ENCODE measurements around the gene SLC39A11. TPM values are rescaled to one million over a fixed set of nuclear protein-coding genes. Genes with fewer than 3 reads are reported as not detected.

Gene SLC39A11
- polyA plus RNA-seq, 3 donors, result 16.6 to 27.9 (median 26.6) TPM

DNA sequence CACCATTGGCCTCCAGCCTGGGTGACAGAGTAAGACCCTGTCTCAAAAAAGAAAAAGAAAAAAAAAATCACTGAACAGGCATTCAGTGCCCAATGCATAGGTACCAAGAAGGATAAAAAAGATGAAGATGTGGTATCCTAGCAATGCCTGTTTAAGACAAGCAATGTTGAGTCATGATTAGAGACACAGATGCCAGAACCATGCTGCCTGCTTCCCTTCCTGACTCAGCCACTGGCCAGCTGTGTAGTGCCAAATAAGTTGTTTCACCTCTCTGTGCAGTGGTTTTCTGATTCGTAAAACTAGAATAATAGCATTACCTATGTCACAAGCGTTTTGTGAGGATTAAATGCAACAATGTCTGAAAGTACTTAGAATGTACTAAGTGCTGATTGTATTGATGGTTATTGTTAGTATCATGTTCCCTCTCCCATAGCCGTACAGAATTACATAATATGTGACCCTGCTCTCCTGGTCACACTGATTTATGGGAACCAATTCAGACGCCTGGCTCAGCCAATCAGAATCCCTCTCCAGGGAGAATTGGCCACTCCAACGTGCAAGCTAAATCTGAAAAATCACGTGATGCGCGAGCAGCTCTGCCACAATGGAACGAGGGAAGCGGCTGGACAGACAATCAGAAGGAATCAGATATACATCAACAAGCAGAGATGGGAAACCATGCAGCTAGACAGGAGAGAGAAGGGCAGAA is 241.9 kb downstream of the SLC39A11 start:
- H3K27ac ChIP-seq (ENCODE audit: low read depth in 1 of 2, low read length in 2 of 2), result no peak overlapping the region
- no peaks in the 10 kb centered on the region for H3K27me3 ChIP-seq (ENCODE audit: control insufficient read depth in 2 of 2, insufficient read depth in 2 of 2, low read length in 2 of 2)
- H3K79me2 ChIP-seq (ENCODE audit: insufficient read depth, low read length), result peaks cover 5% of the 10 kb centered on the region
- H3K36me3 ChIP-seq (replicated peaks in 1 of 2; ENCODE audit: control insufficient read depth in 1 of 2, insufficient read depth in 2 of 2, low read length in 2 of 2), result peaks cover 20 to 54% of the 10 kb centered on the region in 2 donors
- no peaks in the 10 kb centered on the region for H4K20me1 ChIP-seq (ENCODE audit: insufficient read depth, low read length)
- no peak overlapping the region for H3K4me3 ChIP-seq (replicated peaks in 1 of 3; ENCODE audit: low read depth in 2 of 3, low read length in 3 of 3)
- no peak overlapping the region for H2AFZ ChIP-seq (ENCODE audit: insufficient read depth, low read depth, low read length, poor library complexity, severe bottlenecking)
- no peak for DNase-seq
- no peak overlapping the region for H3K9ac ChIP-seq (ENCODE audit: insufficient read depth, low read length, poor library complexity, severe bottlenecking)
- no peaks in the 10 kb centered on the region for H3K4me1 Mint-ChIP-seq
- no peaks in the 10 kb centered on the region for H3K27me3 Mint-ChIP-seq (ENCODE audit: low read depth in 3 of 3)
- peaks cover 0 to 1% (median 0%) of the 10 kb centered on the region in 7 donors for H3K9me3 Mint-ChIP-seq
- peaks cover 37% of the 10 kb centered on the region in 2 donors for H3K36me3 Mint-ChIP-seq
- no peak overlapping the region for H3K4me2 ChIP-seq (replicated peaks; ENCODE audit: extremely low read depth, low read length, poor library complexity, severe bottlenecking)
- no peaks in the 10 kb centered on the region for H3K9me3 ChIP-seq (replicated peaks in 1 of 2; ENCODE audit: control insufficient read depth in 1 of 2, insufficient read depth in 1 of 2, low read length in 2 of 2)
- H3K4me3 Mint-ChIP-seq, result no peak overlapping the region
- WGBS (ENCODE audit: insufficient coverage), result 95% methylated on average over 2 of the region's 10 CpGs
- H3K4me1 ChIP-seq (ENCODE audit: control insufficient read depth in 1 of 2, insufficient read depth in 2 of 2, low read length in 2 of 2), result no peaks in the 10 kb centered on the region
- intact Hi-C loops (cut with micrococcal nuclease), result no loop called here
- TF ChIP-seq CTCF (IDR thresholded peaks at IDR 0.05), result no peak
- no peak overlapping the region for H3K27ac Mint-ChIP-seq

- no peaks in the 10 kb centered on the region for H3K4me1 Mint-ChIP-seq
- Histone ChIP-seq H3K9ac (ENCODE audit: insufficient read depth, low read length, poor library complexity, severe bottlenecking) (no peak overlapping the region), H3K4me2 (replicated peaks; ENCODE audit: extremely low read depth, low read length, poor library complexity, severe bottlenecking) (no peak overlapping the region), H3K27me3 (ENCODE audit: control insufficient read depth in 2 of 2, insufficient read depth in 2 of 2, low read length in 2 of 2) (no peaks in the 10 kb centered on the region), H2AFZ (ENCODE audit: insufficient read depth, low read depth, low read length, poor library complexity, severe bottlenecking) (no peak overlapping the region), H3K4me1 (ENCODE audit: control insufficient read depth in 1 of 2, insufficient read depth in 2 of 2, low read length in 2 of 2) (no peaks in the 10 kb centered on the region), H3K79me2 (ENCODE audit: insufficient read depth, low read length) (peaks cover 4% of the 10 kb centered on the region), H3K36me3 (replicated peaks in 1 of 2; ENCODE audit: control insufficient read depth in 1 of 2, insufficient read depth in 2 of 2, low read length in 2 of 2) (peaks cover 45 to 87% of the 10 kb centered on the region in 2 donors), H3K9me3 (replicated peaks in 1 of 2; ENCODE audit: control insufficient read depth in 1 of 2, insufficient read depth in 1 of 2, low read length in 2 of 2) (no peaks in the 10 kb centered on the region), H3K27ac (ENCODE audit: low read depth in 1 of 2, low read length in 2 of 2) (no peak overlapping the region), H4K20me1 (ENCODE audit: insufficient read depth, low read length) (no peaks in the 10 kb centered on the region), H3K4me3 (replicated peaks in 1 of 3; ENCODE audit: low read depth in 2 of 3, low read length in 3 of 3) (no peak overlapping the region)
- H3K4me3 Mint-ChIP-seq, result no peak overlapping the region
- WGBS (ENCODE audit: insufficient coverage), result no CpG with 5 or more reads among the region's 1 CpG
- intact Hi-C loops (cut with micrococcal nuclease), result no loop called here
- H3K27me3 Mint-ChIP-seq (ENCODE audit: low read depth in 3 of 3), result no peaks in the 10 kb centered on the region
- no peak for TF ChIP-seq CTCF (IDR thresholded peaks at IDR 0.05)
- H3K9me3 Mint-ChIP-seq, result peaks cover 0 to 6% (median 0%) of the 10 kb centered on the region in 7 donors
- no peak for DNase-seq
- H3K36me3 Mint-ChIP-seq, result peaks cover 65 to 70% of the 10 kb centered on the region in 2 donors
- no peak overlapping the region for H3K27ac Mint-ChIP-seq
Measured at GRCh38 chr17:72846399-72846798, 246.1 kb downstream of the SLC39A11 start.
